ENCODE measurements around the gene ELL. TPM values are rescaled to one million over a fixed set of nuclear protein-coding genes. Genes with fewer than 3 reads are reported as not detected.

ELL gene
- total RNA-seq, 1 experiment from 2014 or later, result 10.1 TPM

DNA sequence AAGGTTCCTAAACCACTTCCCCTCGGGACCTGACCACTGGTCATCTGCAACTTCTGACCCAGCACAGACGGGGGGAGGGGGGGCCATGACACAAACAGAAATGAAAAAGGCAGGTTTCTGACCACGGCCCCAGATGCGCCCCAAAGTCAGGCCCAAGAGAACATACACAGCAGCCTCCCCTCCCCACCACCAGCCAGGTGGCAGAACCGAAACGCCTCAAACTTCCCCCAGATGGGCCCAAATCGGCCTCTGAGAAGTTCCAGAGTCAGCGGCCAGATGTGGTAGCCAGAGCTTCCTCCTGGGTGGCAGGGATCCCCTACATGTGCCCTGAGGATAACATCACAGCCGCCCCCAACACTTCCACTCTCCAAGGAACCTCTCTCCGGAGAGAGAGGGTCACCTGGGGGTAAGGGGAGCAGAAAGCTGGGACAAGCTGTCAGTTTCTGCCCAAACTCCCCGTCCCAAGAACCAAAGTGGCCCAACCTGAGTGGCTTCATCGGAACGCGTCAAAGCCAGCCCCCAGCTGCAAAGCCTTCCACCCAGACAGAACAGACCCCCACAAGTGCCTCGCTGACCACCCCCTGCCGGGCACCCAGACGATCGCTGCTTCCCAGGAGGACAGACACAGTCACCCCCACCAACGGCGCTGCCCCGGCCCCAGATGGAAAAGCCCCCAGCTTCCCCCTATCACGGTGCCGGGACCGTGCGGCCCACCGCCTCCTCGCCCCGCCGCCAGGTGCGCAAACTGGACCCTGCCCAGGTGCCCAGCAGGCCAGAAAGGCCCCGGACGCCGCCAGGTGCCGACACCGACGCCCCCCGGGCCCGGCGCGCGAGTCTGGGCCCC lies 800 bp downstream of the ELL start:
- H3K9me3 ChIP-seq (replicated peaks), result no peaks in the 10 kb centered on the region
- no peaks in the 10 kb centered on the region for H3K27me3 ChIP-seq
- H3K4me1 ChIP-seq, result peaks cover 3% of the 10 kb centered on the region; the same call in 1 of the 2 replicates
- H3K36me3 ChIP-seq, result no peaks in the 10 kb centered on the region
- H3K27ac ChIP-seq, result no peak overlapping the region; the same call in 1 of the 2 replicates
- H3K4me3 ChIP-seq, result peak overlapping the region; percentile 79
- peak in 1 of 2 experiments; percentile 35 for DNase-seq

DNA sequence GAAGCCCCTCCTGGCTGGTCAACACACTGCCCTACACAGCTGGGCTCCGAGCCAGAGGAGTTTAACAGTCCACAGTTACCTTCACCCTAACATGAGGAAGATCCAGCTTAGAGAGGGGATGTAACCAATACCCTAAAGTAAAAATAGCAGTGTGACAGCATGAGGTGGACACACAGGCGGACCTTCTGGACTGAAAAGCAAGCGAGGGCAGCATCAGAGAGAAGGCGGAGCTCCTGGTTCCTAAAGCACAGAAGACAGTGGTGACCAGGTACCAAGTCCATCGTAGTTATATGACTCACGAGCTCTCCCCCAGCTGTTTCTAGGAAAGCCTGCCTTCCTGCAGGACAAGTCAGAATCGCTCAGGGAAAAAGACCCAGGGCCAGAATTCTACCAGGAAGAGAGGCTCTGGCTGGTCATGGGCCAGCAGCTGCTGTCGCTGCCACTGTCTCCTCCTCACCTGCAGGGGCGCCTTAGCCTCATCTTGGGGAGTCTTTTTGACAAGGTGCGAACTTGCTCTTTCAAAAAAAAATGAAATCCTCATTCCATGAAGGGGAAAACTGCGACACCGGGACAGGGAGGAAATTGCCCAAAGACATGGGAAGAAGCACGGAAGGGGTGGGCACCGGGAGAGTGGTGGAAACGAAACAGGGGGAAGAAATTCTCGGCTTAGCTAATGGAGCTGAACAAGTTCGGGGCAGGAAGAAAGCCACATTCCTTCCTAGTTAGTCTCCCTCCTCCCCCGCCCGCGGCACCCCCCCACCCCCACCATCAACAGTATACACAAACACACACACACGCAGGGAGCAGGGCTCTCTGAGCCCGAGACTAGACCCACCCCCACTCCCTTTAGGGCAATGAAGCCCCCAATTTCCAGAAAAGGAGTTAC lies 1.7 kb downstream of the ELL start:
- Histone ChIP-seq H3K36me3 (no peaks in the 10 kb centered on the region), H3K4me1 (peaks cover 3% of the 10 kb centered on the region; the same call in 1 of the 2 replicates), H3K27ac (peak overlapping the region; percentile 47), H3K4me3 (peak overlapping the region; percentile 79), H3K27me3 (no peaks in the 10 kb centered on the region), H3K9me3 (replicated peaks) (no peaks in the 10 kb centered on the region)
- DNase-seq, result peak; percentile 75 to 81

DNA sequence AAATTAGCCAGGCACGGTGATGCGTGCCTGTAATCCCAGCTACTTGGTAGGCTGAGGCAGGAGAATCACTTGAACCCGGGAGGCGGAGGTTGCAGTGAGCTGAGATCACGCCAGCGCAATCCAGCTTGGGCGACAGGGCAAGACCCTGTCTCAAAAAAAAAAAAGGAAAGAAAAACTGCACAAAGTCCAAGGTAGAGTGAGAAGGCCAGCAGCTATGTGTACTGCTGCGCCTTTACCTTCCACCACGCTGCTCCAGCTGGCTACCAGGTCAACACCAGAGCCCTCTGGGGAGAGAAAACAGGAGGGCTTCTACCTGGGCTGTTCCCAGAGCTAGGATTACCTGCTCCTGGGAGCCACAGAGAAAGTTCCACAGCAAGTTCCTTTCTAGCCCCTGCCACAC lies 3.2 kb downstream of the ELL start:
- H3K4me1 ChIP-seq, result peaks cover 7% of the 10 kb centered on the region; the same call in 1 of the 2 replicates
- no peak for DNase-seq

DNA sequence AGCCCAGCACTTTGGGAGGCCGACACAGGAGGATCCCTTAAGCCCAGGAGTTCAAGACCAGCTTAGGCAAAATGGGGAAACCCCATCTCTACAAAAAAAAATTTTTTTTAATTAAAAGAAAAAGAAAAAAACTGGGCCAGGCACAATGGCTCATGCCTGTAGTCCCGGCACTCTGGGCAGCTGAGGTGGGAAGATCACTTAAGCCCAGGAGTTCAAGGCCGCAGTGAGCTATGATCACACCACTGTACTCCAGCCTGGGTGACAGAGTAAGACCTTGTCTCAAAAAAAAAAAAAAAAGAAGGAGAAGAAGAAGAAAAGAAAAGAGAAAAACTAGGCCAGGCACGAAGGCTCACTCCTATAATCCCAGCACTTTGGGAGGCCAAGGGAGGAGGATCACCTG lies 4.3 kb downstream of the ELL start:
- no peak for DNase-seq
- no peak overlapping the region for H3K27ac ChIP-seq
- H3K4me3 ChIP-seq, result no peak overlapping the region
- H3K27me3 ChIP-seq, result no peaks in the 10 kb centered on the region
- H3K36me3 ChIP-seq, result no peaks in the 10 kb centered on the region
- H3K4me1 ChIP-seq, result peaks cover 7% of the 10 kb centered on the region; the same call in 1 of the 2 replicates
- no peaks in the 10 kb centered on the region for H3K9me3 ChIP-seq (replicated peaks)

More for the DNA sequence above, 3.2 kb downstream of the ELL start:
- no peaks in the 10 kb centered on the region for H3K36me3 ChIP-seq
- H3K27me3 ChIP-seq, result no peaks in the 10 kb centered on the region
- no peaks in the 10 kb centered on the region for H3K9me3 ChIP-seq (replicated peaks)
- H3K4me3 ChIP-seq, result no peak overlapping the region
- no peak overlapping the region for H3K27ac ChIP-seq

DNA sequence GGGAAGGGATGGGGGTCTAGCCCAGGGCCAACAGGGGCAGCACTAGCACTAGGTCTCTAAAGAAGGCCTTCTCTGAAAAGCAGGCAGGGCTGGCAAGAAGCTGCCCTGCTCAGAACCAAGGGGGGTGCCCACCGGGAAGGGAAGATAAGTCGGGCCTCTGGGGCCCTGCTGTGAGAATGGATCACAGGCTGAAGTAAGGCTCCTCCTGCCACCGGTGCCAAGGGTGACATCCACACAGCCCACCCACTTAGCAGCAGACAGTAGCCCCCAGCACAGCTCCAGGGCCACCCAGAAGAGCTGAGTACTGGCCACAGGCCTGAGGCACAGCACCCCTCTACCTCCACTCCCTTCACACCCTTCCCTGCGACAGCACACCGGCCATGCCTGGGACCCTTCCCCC lies 5.9 kb downstream of the ELL start:
- no peak overlapping the region for H3K27ac ChIP-seq
- DNase-seq, result no peak
- peaks cover 7% of the 10 kb centered on the region; the same call in 1 of the 2 replicates for H3K4me1 ChIP-seq

DNA sequence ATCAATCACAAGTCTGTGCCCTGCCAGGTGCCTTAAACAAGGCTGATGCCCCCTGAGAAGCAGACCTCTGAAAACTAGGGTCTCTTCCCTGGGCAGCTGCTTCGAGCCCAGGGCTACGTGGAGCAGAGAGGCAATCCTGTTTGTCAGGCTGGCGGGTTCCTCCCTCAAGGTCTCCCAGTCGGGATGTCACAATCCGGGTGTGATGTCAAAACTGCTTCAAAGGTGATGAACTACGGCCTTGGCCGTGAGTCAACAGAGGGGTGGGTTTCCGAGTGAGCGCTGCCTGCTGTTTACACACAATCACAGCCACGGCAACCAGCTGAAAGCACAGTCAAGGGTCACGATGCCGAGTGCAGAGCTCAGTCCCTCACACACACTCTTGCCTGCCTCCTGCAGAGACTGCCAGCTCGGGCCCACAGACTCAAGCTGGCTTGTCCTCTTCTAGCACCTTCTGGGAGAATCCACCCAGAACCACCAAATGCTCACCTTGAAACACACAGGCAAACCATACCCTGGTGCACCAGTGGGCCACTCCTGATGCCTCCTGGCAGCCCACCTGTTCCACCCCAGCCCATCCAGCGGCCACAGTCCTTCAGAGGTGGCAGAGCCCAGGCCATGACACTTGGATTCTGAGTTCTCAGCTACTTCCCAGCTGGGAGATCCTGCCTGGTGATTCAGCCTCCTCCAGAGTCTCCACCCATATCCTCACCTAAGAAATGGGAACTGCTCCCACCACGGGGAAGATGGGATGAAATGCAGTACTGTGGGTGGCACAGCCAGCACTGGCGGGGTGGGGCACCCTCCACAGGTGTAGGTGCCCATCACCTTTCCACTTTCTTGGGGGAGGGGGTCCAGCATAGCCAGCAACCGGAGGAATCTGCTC lies 6.8 kb downstream of the ELL start:
- Histone ChIP-seq H3K9me3 (replicated peaks) (no peaks in the 10 kb centered on the region), H3K4me1 (peaks cover 7% of the 10 kb centered on the region; the same call in 1 of the 2 replicates), H3K4me3 (no peak overlapping the region), H3K27ac (no peak overlapping the region), H3K36me3 (no peaks in the 10 kb centered on the region), H3K27me3 (no peaks in the 10 kb centered on the region)
- DNase-seq, result no peak

More for the DNA sequence above, 5.9 kb downstream of the ELL start:
- H3K4me3 ChIP-seq, result no peak overlapping the region
- no peaks in the 10 kb centered on the region for H3K36me3 ChIP-seq
- no peaks in the 10 kb centered on the region for H3K27me3 ChIP-seq
- H3K9me3 ChIP-seq (replicated peaks), result no peaks in the 10 kb centered on the region

DNA sequence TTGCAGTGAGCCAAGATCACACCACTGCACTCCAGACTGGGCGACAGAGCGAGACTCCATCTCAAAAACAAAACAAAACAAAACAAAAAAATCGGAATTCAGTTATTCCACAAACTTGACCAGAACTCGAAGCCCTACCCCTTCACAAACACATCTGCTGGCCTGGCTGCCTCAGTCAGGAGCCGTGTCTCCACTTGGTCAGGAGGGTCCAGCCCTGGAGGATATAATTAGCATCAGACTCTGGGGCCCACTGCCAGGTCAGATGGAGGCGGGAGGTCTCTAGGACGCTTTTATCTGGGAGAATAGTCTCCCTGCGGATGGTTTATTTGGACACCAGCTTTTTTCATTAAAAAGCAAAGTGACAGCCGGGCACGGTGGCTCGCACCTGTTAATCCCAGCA lies 8.0 kb downstream of the ELL start:
- H3K27ac ChIP-seq, result no peak overlapping the region
- H3K27me3 ChIP-seq, result no peaks in the 10 kb centered on the region
- H3K36me3 ChIP-seq, result no peaks in the 10 kb centered on the region
- no peak for DNase-seq
- no peaks in the 10 kb centered on the region for H3K9me3 ChIP-seq (replicated peaks)
- H3K4me3 ChIP-seq, result no peak overlapping the region
- peaks cover 4% of the 10 kb centered on the region; the same call in 1 of the 2 replicates for H3K4me1 ChIP-seq

DNA sequence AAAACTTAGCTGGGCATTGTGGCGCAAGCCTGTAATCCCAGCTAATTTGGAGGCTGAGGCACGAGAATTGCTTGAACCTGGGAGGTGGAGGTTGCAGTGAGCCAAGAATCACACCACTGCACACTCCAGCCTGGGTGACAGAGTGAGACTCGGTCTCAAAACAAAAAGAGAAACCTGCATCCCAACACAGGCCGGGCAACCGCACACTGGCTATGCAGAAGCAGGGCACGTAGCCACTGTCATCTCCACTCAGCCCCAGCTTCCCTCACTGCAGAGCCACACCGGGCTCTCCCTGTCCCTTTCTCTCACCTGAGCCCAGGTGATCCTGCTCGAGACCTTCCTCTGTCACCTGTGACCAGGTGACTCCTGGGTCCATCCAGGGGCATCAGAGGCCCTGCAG lies 11.7 kb downstream of the ELL start:
- H3K4me1 ChIP-seq, result peaks cover 25% of the 10 kb centered on the region
- H3K4me3 ChIP-seq, result no peak overlapping the region
- no peak for DNase-seq
- no peaks in the 10 kb centered on the region for H3K9me3 ChIP-seq (replicated peaks)
- no peaks in the 10 kb centered on the region for H3K36me3 ChIP-seq
- H3K27me3 ChIP-seq, result no peaks in the 10 kb centered on the region
- H3K27ac ChIP-seq, result no peak overlapping the region

DNA sequence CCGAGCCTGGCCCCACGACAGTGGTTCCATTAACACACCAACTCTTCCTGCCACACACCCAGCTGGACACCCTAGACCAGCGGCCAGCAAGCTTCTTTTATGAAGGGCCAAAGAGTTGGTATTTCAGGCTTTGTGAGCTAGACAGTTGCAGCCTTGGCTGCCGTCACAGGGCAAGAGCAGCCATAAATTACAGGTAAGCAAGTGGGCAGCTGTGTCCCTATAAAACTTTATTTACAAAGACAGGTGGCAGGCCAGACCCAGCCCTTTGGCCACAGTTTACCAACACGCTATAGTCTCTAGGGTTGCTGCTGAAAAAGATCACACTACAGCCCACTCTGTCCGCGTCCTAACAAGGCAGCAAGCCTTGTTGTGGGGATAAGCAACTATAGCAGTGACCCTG lies 13.3 kb downstream of the ELL start:
- no peak overlapping the region for H3K4me3 ChIP-seq
- no peak for DNase-seq
- no peaks in the 10 kb centered on the region for H3K36me3 ChIP-seq
- H3K9me3 ChIP-seq (replicated peaks), result no peaks in the 10 kb centered on the region
- H3K4me1 ChIP-seq, result peaks cover 38% of the 10 kb centered on the region
- H3K27me3 ChIP-seq, result no peaks in the 10 kb centered on the region
- H3K27ac ChIP-seq, result no peak overlapping the region

DNA sequence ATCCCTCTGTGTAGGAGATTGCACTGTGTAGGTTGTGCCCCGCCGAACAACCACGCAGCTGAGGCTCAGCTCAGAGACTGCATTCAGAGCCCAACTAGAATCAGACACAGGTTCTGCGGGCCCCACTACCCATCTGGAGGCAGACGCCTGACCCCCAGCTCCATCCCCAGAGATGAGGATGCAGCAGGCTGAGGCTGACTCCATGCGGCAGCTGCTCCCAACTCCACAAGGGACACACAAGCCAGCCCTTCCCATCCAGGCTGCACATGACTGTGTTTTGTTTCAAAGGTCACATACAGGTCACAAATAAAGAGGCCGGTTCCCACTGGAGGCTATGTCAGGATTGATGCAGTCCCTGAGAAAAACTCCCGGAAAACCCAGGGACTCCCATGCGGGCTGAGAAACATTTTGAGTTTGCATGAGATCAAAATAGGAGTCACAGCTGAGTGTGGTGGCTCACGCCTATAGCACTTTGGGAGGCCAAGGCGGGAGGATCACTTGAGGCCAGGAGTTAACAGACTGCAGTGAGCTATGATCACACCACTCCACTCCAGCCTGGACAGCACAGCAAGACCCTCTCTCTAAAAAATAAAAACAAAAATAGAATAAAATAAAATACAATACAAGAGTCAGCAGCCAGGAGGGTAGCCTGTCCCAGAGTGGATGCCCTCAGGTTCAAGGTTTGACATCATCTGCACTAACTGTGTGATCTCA lies 14.0 kb downstream of the ELL start:
- H3K27ac ChIP-seq, result no peak overlapping the region
- H3K9me3 ChIP-seq (replicated peaks), result no peaks in the 10 kb centered on the region
- H3K36me3 ChIP-seq, result no peaks in the 10 kb centered on the region
- H3K4me1 ChIP-seq, result peaks cover 40% of the 10 kb centered on the region
- peak; percentile 41 to 59 for DNase-seq
- H3K27me3 ChIP-seq, result no peaks in the 10 kb centered on the region
- no peak overlapping the region for H3K4me3 ChIP-seq

DNA sequence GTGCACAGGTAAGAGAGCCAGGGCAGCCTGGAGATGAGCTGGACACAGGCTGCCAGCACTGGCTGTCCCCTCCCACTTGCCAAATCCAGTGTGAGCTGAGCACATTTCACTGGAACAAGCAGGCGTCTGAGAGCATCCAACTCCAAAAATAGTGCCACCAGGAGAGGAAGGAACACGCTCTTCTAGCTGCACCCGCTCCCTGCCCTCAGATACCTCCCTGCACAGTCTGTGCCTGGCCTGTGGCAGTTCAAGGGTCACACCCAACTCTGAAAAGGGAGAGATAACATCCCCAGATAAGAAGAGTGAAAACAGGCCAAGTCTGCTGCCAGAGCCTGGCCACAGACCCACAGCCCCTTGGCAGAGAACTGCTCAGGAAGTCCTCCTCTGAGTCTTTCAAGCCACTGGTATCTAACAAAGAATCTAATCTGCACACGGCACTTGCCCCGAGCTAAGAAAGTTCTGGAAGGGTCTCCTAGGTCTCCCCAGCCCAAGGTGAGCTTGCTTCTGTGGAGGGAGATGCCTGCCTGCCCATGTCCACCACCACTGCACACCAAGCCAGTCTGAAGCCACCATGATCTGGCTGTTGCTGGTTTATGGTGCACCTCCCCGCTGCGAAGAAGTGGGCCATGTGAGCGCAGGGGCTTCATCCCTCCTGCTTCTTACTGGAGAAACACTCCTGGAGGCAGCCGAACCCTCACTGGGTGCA lies 14.7 kb downstream of the ELL start:
- Histone ChIP-seq H3K27me3 (no peaks in the 10 kb centered on the region), H3K9me3 (replicated peaks) (no peaks in the 10 kb centered on the region), H3K4me1 (peaks cover 47% of the 10 kb centered on the region), H3K4me3 (no peak overlapping the region), H3K27ac (no peak overlapping the region), H3K36me3 (no peaks in the 10 kb centered on the region)
- no peak for DNase-seq

DNA sequence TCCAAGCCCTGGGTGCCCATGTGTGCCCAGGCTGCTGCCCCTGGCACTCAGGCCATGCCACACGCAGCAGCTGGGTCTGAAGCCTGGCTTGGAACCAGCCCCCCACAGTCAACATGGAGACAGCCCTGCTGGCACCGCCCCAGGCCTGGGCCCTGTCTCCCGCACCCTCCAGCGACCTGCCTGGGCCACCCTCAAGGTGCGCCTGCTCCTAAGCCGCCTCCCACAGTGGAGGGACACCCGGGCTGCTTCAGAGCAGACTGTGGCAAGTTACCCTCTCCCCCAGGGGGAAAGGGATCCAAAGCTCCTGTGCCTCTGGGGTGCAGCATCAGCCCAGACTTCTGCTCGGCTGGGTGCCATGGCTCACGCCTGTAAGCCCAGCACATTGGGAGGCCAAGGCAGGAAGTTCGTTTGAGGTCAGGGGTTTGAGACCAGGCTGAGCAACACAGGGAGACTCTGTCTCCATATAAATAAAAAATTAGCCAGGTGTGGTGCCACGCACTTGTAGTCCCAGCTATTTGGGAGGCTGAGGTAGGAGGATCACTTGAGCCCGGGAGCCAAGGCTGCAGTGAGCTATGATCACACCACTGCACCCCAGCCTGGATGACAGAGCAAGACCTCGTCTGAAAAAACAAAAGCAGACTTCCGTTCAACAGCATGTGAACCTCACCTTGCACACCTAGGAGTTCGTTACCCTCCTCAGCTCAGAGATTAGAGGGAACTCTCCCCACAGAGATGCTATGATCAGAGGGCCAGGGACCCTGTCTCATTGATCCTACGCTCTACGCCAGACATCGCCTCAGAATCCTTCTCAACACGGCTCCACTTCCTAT lies 15.6 kb downstream of the ELL start:
- H3K27ac ChIP-seq, result no peak overlapping the region
- H3K4me1 ChIP-seq, result peaks cover 54% of the 10 kb centered on the region
- no peak for DNase-seq

More for the DNA sequence above, 15.6 kb downstream of the ELL start:
- no peaks in the 10 kb centered on the region for H3K36me3 ChIP-seq
- H3K27me3 ChIP-seq, result no peaks in the 10 kb centered on the region
- H3K4me3 ChIP-seq, result no peak overlapping the region
- H3K9me3 ChIP-seq (replicated peaks), result no peaks in the 10 kb centered on the region
